H9 (cell line): ENCODE data around the gene GFPT2. TPM values are rescaled to one million over a fixed set of nuclear protein-coding genes. Genes with fewer than 3 reads are reported as not detected.

Experiments
- DNase-seq: peaks from one replicate; pipeline ENCODE4 v3.0.0-alpha.2; 2017
- H2AFZ ChIP-seq: one replicate; pipeline ENCODE4 v1.6.1; 2013; ENCODE audit warnings: mild to moderate bottlenecking, low read length, control low read depth, moderate library complexity
- H2AK5ac ChIP-seq: 2 replicates; pipeline ENCODE4 v1.6.1; 2013; ENCODE audit warnings: low read length, control low read depth, mixed read lengths; ENCODE audit not compliant: insufficient read length
- H2BK120ac ChIP-seq: one replicate; pipeline ENCODE4 v1.6.1; 2013; ENCODE audit warnings: low read depth, mild to moderate bottlenecking, low read length, control low read depth, inconsistent platforms; ENCODE audit not compliant: poor library complexity, severe bottlenecking
- H2BK12ac ChIP-seq: 2 replicates; pipeline ENCODE4 v1.6.1; 2013; ENCODE audit warnings: low read length, control low read depth, mixed read lengths, low read depth; ENCODE audit not compliant: insufficient read length
- H2BK15ac ChIP-seq: 2 replicates; pipeline ENCODE4 v1.6.1; 2013; ENCODE audit warnings: low read depth, low read length, control low read depth
- H2BK20ac ChIP-seq: one replicate; pipeline ENCODE4 v1.6.1; 2013; ENCODE audit warnings: low read depth, mild to moderate bottlenecking, low read length, control low read depth, inconsistent platforms; ENCODE audit not compliant: poor library complexity, severe bottlenecking
- H2BK5ac ChIP-seq: 2 replicates; pipeline ENCODE4 v1.6.1; 2013; ENCODE audit warnings: low read length, control low read depth, mixed read lengths; ENCODE audit not compliant: insufficient read length
- H3K14ac ChIP-seq: 2 replicates; pipeline ENCODE4 v1.6.1; 2013; ENCODE audit warnings: low read length, control low read depth; ENCODE audit not compliant: insufficient read depth
- H3K18ac ChIP-seq: 2 replicates; pipeline ENCODE4 v1.6.1; 2013; ENCODE audit warnings: low read depth, mild to moderate bottlenecking, mixed read lengths, low read length, control low read depth; ENCODE audit not compliant: insufficient read length
- H3K23ac ChIP-seq: 2 replicates; pipeline ENCODE4 v1.6.1; 2013; ENCODE audit warnings: low read length, control low read depth, mixed read lengths, low read depth; ENCODE audit not compliant: insufficient read length
- H3K23me2 ChIP-seq: 2 replicates; pipeline ENCODE4 v1.6.1; 2013; ENCODE audit warnings: low read depth, mild to moderate bottlenecking, mixed read lengths, low read length, control low read depth; ENCODE audit not compliant: insufficient read length, poor library complexity, severe bottlenecking
- H3K27ac ChIP-seq: 2 replicates; pipeline ENCODE4 v1.5.1; 2013; ENCODE audit warnings: low read length, control low read depth, mixed read lengths, low read depth; ENCODE audit not compliant: insufficient read length
- H3K27me3 ChIP-seq: 2 replicates; pipeline ENCODE4 v1.6.1; 2013; ENCODE audit warnings: low read length, control low read depth, inconsistent platforms; ENCODE audit not compliant: insufficient read depth
- H3K4ac ChIP-seq: 2 replicates; pipeline ENCODE4 v1.6.1; 2013; ENCODE audit warnings: low read depth, mild to moderate bottlenecking, control low read depth, inconsistent platforms, low read length, moderate library complexity
- H3K4me1 ChIP-seq: 2 replicates; pipeline ENCODE4 v1.6.1; 2013; ENCODE audit warnings: low read length, control low read depth, inconsistent platforms; ENCODE audit not compliant: insufficient read depth
- H3K4me2 ChIP-seq: 2 replicates; pipeline ENCODE4 v1.6.1; 2013; ENCODE audit warnings: low read length, control low read depth, mixed read lengths; ENCODE audit not compliant: insufficient read length, insufficient read depth
- H3K56ac ChIP-seq: 2 replicates; pipeline ENCODE4 v1.6.1; 2013; ENCODE audit warnings: low read depth, mild to moderate bottlenecking, mixed read lengths, low read length, control low read depth; ENCODE audit not compliant: insufficient read length
- H3K79me1 ChIP-seq: 2 replicates; pipeline ENCODE4 v1.6.1; 2013; ENCODE audit warnings: low read depth, mild to moderate bottlenecking, moderate library complexity, low read length, control low read depth, inconsistent platforms; ENCODE audit not compliant: insufficient read depth, poor library complexity, severe bottlenecking
- H3K79me2 ChIP-seq: 2 replicates; pipeline ENCODE4 v1.6.1; 2013; ENCODE audit warnings: low read length, control low read depth, inconsistent platforms; ENCODE audit not compliant: insufficient read depth
- H3K9ac ChIP-seq: 2 replicates; pipeline ENCODE4 v1.6.1; 2013; ENCODE audit warnings: low read length, control low read depth, mixed read lengths; ENCODE audit not compliant: insufficient read length; ENCODE audit errors: extremely low read depth
- H3K9me3 ChIP-seq: one replicate; pipeline ENCODE4 v1.6.1; 2013; ENCODE audit warnings: low read depth, low read length, inconsistent platforms; ENCODE audit not compliant: control insufficient read depth
- H3T11ph ChIP-seq: one replicate; pipeline ENCODE4 v1.6.1; 2013; ENCODE audit warnings: mild to moderate bottlenecking, low read length, control low read depth, inconsistent platforms
- H4K20me1 ChIP-seq: one replicate; pipeline ENCODE4 v1.6.1; 2013; ENCODE audit not compliant: control insufficient read depth, insufficient read length, insufficient read depth
- H4K5ac ChIP-seq: 2 replicates; pipeline ENCODE4 v1.6.1; 2013; ENCODE audit warnings: low read depth, mild to moderate bottlenecking, mixed read lengths, low read length, control low read depth; ENCODE audit not compliant: insufficient read length
- H4K8ac ChIP-seq: replicated peaks from 2 replicates; pipeline ENCODE4 v1.6.1; 2013; ENCODE audit warnings: low read length, control low read depth, mixed read lengths, low read depth; ENCODE audit not compliant: insufficient read length
- H4K91ac ChIP-seq: 2 replicates; pipeline ENCODE4 v1.6.1; 2013; ENCODE audit warnings: low read depth, mild to moderate bottlenecking, moderate library complexity, mixed read lengths, low read length, control low read depth; ENCODE audit not compliant: insufficient read length
- H3K27ac Mint-ChIP-seq, 3 experiments: 2 replicates in 2 of 3; 3 replicates in 1 of 3; pipeline ENCODE4 v1.8.0; 2020 to 2021; ENCODE audit warnings: mixed read lengths in 3 of 3, mild to moderate bottlenecking in 1 of 3, moderate library complexity in 1 of 3
- H3K27me3 Mint-ChIP-seq: 2 replicates; pipeline ENCODE4 v1.8.0; 2021; ENCODE audit warnings: low read depth, mild to moderate bottlenecking, moderate library complexity, mixed read lengths
- H3K36me3 Mint-ChIP-seq, 3 experiments: 2 replicates in 2 of 3; 3 replicates in 1 of 3; pipeline ENCODE4 v1.8.0; 2020 to 2021; ENCODE audit warnings: low read depth in 3 of 3, mixed read lengths in 3 of 3; ENCODE audit not compliant: insufficient read depth in 1 of 3
- H3K4me1 Mint-ChIP-seq, 2 experiments: 2 replicates each; pipeline ENCODE4 v1.8.0; 2020; ENCODE audit warnings: mixed read lengths in 2 of 2
- H3K4me3 Mint-ChIP-seq, 2 experiments: 2 replicates in 1 of 2; 3 replicates in 1 of 2; pipeline ENCODE4 v1.8.0; 2020 to 2021; ENCODE audit warnings: mild to moderate bottlenecking in 2 of 2, mixed read lengths in 2 of 2, moderate library complexity in 1 of 2
- H3K9me3 Mint-ChIP-seq, 2 experiments: 2 replicates in 1 of 2; 3 replicates in 1 of 2; pipeline ENCODE4 v1.8.0; 2020; ENCODE audit warnings: mild to moderate bottlenecking in 2 of 2, mixed read lengths in 2 of 2, moderate library complexity in 1 of 2
- CTCF ChIP-seq: fragments of 200-600 bp; sonication (generic); conservative IDR thresholded peaks from 3 replicates; pipeline ENCODE4 v1.8.0; 2021; ENCODE audit warnings: antibody characterized with exemption, mild to moderate bottlenecking
- WGBS: extraction: QIAGEN DNeasy Blood & Tissue Kit; methylation state at CpG from one replicate; pipeline ENCODE4 v1.1.7; 2013; ENCODE audit warnings: missing lambda C conversion rate, low lambda C conversion rate, mixed read lengths; ENCODE audit not compliant: insufficient read length; ENCODE audit errors: extremely low coverage; 5-methylcytosine and 5-hydroxymethylcytosine counted together
- total RNA-seq: library from RNA; stranded (reverse); gene quantifications from 2 replicates; pipeline ENCODE4 v1.2.1, GENCODE V29; 2021

GFPT2 gene
- total RNA-seq, 1 experiment from 2014 or later, result 89.8 TPM

GRCh38 chr5:180358694-180359093 is 5.6 kb upstream of the GFPT2 start:
- Histone ChIP-seq H3K56ac (no peak overlapping the region), H3K9ac (no peak overlapping the region), H3K4me2 (no peak overlapping the region), H2BK12ac (no peak overlapping the region), H3K27ac (no peak overlapping the region), H3K9me3 (no peaks in the 10 kb centered on the region), H3K79me1 (no peaks in the 10 kb centered on the region), H2BK15ac (no peak overlapping the region), H3K14ac (no peak overlapping the region), H4K8ac (no peak overlapping the region), H3K4me1 (no peaks in the 10 kb centered on the region), H4K20me1 (no peaks in the 10 kb centered on the region), H3K23ac (no peak overlapping the region), H2BK5ac (no peak overlapping the region), H3K4ac (no peak overlapping the region), H3K23me2 (peaks cover 5% of the 10 kb centered on the region), H2AFZ (no peak overlapping the region), H4K5ac (no peak overlapping the region), H2BK120ac (no peak overlapping the region), H3K27me3 (peaks cover 6% of the 10 kb centered on the region; the same call in 1 of the 2 replicates), H2BK20ac (no peak overlapping the region), H4K91ac (no peak overlapping the region), H3K79me2 (no peaks in the 10 kb centered on the region), H3T11ph (no peak overlapping the region), H2AK5ac (no peak overlapping the region), H3K18ac (no peak overlapping the region)
- WGBS, result no CpG with 5 or more reads among the region's 6 CpGs
- no peak overlapping the region for H3K27ac Mint-ChIP-seq
- H3K27me3 Mint-ChIP-seq, result peaks cover 31% of the 10 kb centered on the region
- H3K4me3 Mint-ChIP-seq, result no peak overlapping the region
- peaks cover 2 to 9% (median 3%) of the 10 kb centered on the region in 3 experiments; a peak in 5 of 7 replicates for H3K36me3 Mint-ChIP-seq
- peaks cover 7 to 8% of the 10 kb centered on the region in 2 experiments for H3K4me1 Mint-ChIP-seq
- TF ChIP-seq CTCF, result no peak
- no peak for DNase-seq
- peaks cover 8 to 15% of the 10 kb centered on the region in 2 experiments for H3K9me3 Mint-ChIP-seq
